ENCODE data around the gene TNNT3. TPM values are rescaled to one million over a fixed set of nuclear protein-coding genes. Genes with fewer than 3 reads are reported as not detected.

Gene TNNT3
- total RNA-seq, 4 donors from 2014 or later = 3.2 to 60.6 (median 29.3) TPM; not detected in 1

- no peak for DNase-seq
- Histone ChIP-seq H3K36me3 (no peaks in the 10 kb centered on the region), H3K9me3 (no peaks in the 10 kb centered on the region), H3K27ac (no peak overlapping the region), H3K4me3 (no peak overlapping the region), H3K27me3 (no peaks in the 10 kb centered on the region), H3K4me1 (no peaks in the 10 kb centered on the region)
- TF ChIP-seq CTCF (IDR thresholded peaks at IDR 0.05) (no peak), POLR2A (IDR thresholded peaks at IDR 0.05) (no peak)
- intact Hi-C loops (cut with DNase I; ENCODE audit: low total_unique reads) = no loop called here
These were observed 6.0 kb upstream of the TNNT3 start for GRCh38 chr11:1913271-1914060.

GRCh38 chr11:1915795-1916131, 3.7 kb upstream of the TNNT3 start:
- H3K36me3 ChIP-seq = no peaks in the 10 kb centered on the region
- TF ChIP-seq POLR2A (IDR thresholded peaks at IDR 0.05) = no peak
- H3K27me3 ChIP-seq = no peaks in the 10 kb centered on the region
- DNase-seq = no peak
- no peaks in the 10 kb centered on the region for H3K9me3 ChIP-seq
- no peak overlapping the region for H3K4me3 ChIP-seq
- H3K27ac ChIP-seq = no peak overlapping the region
- no peaks in the 10 kb centered on the region for H3K4me1 ChIP-seq
- intact Hi-C loops (cut with DNase I; ENCODE audit: low total_unique reads) = no loop called here

GRCh38 chr11:1916132-1916985, 3.1 kb upstream of the TNNT3 start:
- peak in 1 of 2 donors; percentile 22 for DNase-seq
- H3K4me1 ChIP-seq = no peaks in the 10 kb centered on the region
- H3K36me3 ChIP-seq = no peaks in the 10 kb centered on the region
- no peaks in the 10 kb centered on the region for H3K27me3 ChIP-seq
- peak overlapping the region in 1 of 2 donors; percentile 84 for H3K27ac ChIP-seq
- TF ChIP-seq CTCF (IDR thresholded peaks at IDR 0.05) (no peak), POLR2A (IDR thresholded peaks at IDR 0.05) (no peak)
- intact Hi-C loops (cut with DNase I; ENCODE audit: low total_unique reads) = no loop called here
- no peaks in the 10 kb centered on the region for H3K9me3 ChIP-seq
- H3K4me3 ChIP-seq = no peak overlapping the region

- DNase-seq = peak in 1 of 2 donors; percentile 57
- H3K4me1 ChIP-seq = no peaks in the 10 kb centered on the region
- no peaks in the 10 kb centered on the region for H3K9me3 ChIP-seq
- H3K27me3 ChIP-seq = no peaks in the 10 kb centered on the region
- intact Hi-C loops (cut with DNase I; ENCODE audit: low total_unique reads) = loop anchor here (1.0 kb wide), 1 partner anchor 24 kb away; no protein-coding TSS in a partner anchor
- TF ChIP-seq CTCF (IDR thresholded peaks at IDR 0.05) = no peak
- no peak for TF ChIP-seq POLR2A (IDR thresholded peaks at IDR 0.05)
- no peaks in the 10 kb centered on the region for H3K36me3 ChIP-seq
- H3K4me3 ChIP-seq = no peak overlapping the region
- peak overlapping the region; percentile 37 to 84 for H3K27ac ChIP-seq
These were observed 2.4 kb upstream of the TNNT3 start for GRCh38 chr11:1916986-1917522.

- Histone ChIP-seq H3K9me3 (no peaks in the 10 kb centered on the region), H3K4me3 (no peak overlapping the region), H3K4me1 (no peaks in the 10 kb centered on the region), H3K27ac (peak overlapping the region; percentile 37 to 84), H3K36me3 (no peaks in the 10 kb centered on the region), H3K27me3 (no peaks in the 10 kb centered on the region)
- TF ChIP-seq CTCF (IDR thresholded peaks at IDR 0.05) = peak in 2 of 4 experiments; percentile 28 to 34
- TF ChIP-seq POLR2A (IDR thresholded peaks at IDR 0.05) = no peak
- intact Hi-C loops (cut with DNase I; ENCODE audit: low total_unique reads) = loop anchor here (1.0 kb wide), 1 partner anchor 24 kb away; no protein-coding TSS in a partner anchor
- peak in 1 of 2 donors; percentile 41 for DNase-seq
These were observed 1.7 kb upstream of the TNNT3 start for GRCh38 chr11:1917523-1918435.

Data from uterus (tissue), 4 donors.